Measurements from ENCODE around the gene DUS1L.
A peak's percentile ranks its signal among the peaks of the same experiment; 100 is the strongest.

DUS1L gene

GRCh38 chr17:82100502-82101298, 35.1 kb upstream of the DUS1L start:
- no peak for DNase-seq

GRCh38 chr17:82098939-82099763, 33.5 kb upstream of the DUS1L start:
- DNase-seq = no peak

- DNase-seq = peak; percentile 97
Measured at GRCh38 chr17:82098169-82098938, 32.8 kb upstream of the DUS1L start, which contains the start of gene FASN. Gene FASN, minus strand, starts transcription at chr17:82098236. Its CDS starts 1,791 bp downstream, at chr17:82096445.

- DNase-seq = no peak
Measured at GRCh38 chr17:82097919-82098168, 32.2 kb upstream of the DUS1L start.

GRCh38 chr17:82097184-82097918, 31.7 kb upstream of the DUS1L start:
- peak; percentile 30 for DNase-seq

- no peak for DNase-seq
Measured at GRCh38 chr17:82096709-82097183, 31.1 kb upstream of the DUS1L start.

GRCh38 chr17:82095777-82096708, 30.4 kb upstream of the DUS1L start:
- DNase-seq = no peak

GRCh38 chr17:82094931-82095776, 29.6 kb upstream of the DUS1L start:
- no peak for DNase-seq

GRCh38 chr17:82092995-82093751, 27.6 kb upstream of the DUS1L start:
- DNase-seq = no peak

GRCh38 chr17:82092628-82092994, 27.0 kb upstream of the DUS1L start:
- no peak for DNase-seq

GRCh38 chr17:82092094-82092586, 26.5 kb upstream of the DUS1L start:
- DNase-seq = no peak

GRCh38 chr17:82091264-82092066, 25.9 kb upstream of the DUS1L start:
- no peak for DNase-seq

- DNase-seq = no peak
Measured at GRCh38 chr17:82090549-82091263, 25.1 kb upstream of the DUS1L start.

GRCh38 chr17:82089723-82090548, 24.3 kb upstream of the DUS1L start:
- DNase-seq = no peak

- DNase-seq = no peak
Measured at GRCh38 chr17:82088838-82089722, 23.5 kb upstream of the DUS1L start.

Measured in activated CD4-positive, alpha-beta T cell treated with anti-CD3 and anti-CD28 coated beads, Interleukin-2, amount 50 U/mL, for 16 hours (primary cell).